GM21576 (cell line): Measurements from ENCODE around the gene SLX9.
"Not testable (repeated sequence)": the region's sequence is repeated elsewhere in the genome, so short reads cannot be mapped to it uniquely, and the experiment has no call there.

Source experiments
- ATAC-seq: cut with Tn5 transposase; IDR thresholded peaks from one replicate; pipeline ENCODE4 v1.9.1; 2021; ENCODE audit warnings: mild to moderate bottlenecking, moderate library complexity; ENCODE audit not compliant: unreplicated experiment

The SLX9 gene

GRCh38 chr21:45016031-45016405, 76.2 kb downstream of the SLX9 start:
- no peak for ATAC-seq

- ATAC-seq = no peak
Measured at GRCh38 chr21:45016406-45017038, 76.7 kb downstream of the SLX9 start.

- ATAC-seq = no peak
Measured at GRCh38 chr21:45017039-45017960, 77.5 kb downstream of the SLX9 start.

GRCh38 chr21:45018131-45019075, 78.6 kb downstream of the SLX9 start:
- no peak for ATAC-seq

GRCh38 chr21:45019076-45019886, 79.5 kb downstream of the SLX9 start:
- no peak for ATAC-seq

- no peak for ATAC-seq
Measured at GRCh38 chr21:45019887-45020537, 80.2 kb downstream of the SLX9 start.

DNA sequence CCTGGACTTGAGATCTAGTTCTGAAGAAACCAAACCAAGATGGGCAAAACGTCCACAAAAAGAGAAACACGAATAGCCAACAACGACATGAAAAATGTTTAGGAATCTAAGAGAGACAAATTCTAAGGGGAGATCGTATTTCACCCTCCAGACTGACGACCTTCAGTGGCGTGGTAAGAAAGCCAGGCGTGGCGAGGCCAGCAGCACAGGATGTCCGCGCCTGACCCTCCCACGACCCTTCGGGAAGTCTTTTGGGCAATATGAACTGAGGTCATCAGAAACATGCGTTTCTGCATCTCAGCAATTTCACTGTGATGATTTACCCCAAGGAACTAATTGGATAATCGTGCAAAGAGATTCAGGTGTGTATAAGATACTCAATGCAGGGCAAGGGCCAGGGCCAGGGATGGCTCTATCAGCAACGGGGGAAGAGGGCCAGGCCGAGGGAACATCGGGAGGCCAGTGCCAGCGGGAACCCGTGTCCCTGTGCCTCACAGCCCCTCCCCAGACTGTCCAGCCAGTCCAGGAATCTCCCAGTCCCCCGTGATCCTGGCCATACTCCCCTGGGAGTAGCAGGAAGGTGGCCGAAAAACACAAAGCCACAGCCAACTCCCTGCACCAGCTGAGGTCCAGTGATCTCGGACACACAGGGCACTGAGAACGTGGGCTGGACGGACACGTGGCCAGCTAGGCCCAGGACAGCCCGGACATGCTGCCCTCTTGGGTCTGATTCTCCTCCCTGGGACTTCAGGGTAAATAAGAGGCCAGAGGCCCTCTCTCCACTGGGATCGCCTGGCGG, 81.0 kb downstream of the SLX9 start:
- ATAC-seq = no peak

GRCh38 chr21:45021428-45022347, 81.9 kb downstream of the SLX9 start:
- no peak for ATAC-seq

DNA sequence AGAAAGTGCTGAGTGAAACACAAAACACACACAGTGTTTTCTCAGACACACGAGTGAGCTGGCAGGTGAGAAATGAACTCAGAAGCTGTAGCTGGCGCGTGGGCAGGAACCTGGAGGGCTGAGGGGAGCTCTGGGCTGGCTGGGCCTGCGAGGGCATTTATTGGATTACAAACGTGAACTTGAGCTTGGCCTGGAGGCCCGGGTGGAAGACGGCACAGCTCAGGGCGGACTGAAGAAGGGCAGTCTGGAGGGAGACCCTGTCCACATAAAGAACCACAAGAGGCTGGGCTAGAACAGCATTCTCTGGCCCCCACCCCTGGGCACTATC, 82.5 kb downstream of the SLX9 start:
- no peak for ATAC-seq

- no peak for ATAC-seq
Measured at GRCh38 chr21:45022736-45023135, 82.9 kb downstream of the SLX9 start.

- ATAC-seq = not testable (repeated sequence)
Measured at GRCh38 chr21:45024516-45024915, 84.7 kb downstream of the SLX9 start.

GRCh38 chr21:45026066-45026745, 86.4 kb downstream of the SLX9 start:
- no peak for ATAC-seq
